ENCODE measurements around the gene ZNF277. TPM values are rescaled to one million over a fixed set of nuclear protein-coding genes. Genes with fewer than 3 reads are reported as not detected.

The ZNF277 gene
- total and polyA plus RNA-seq, 10 of the 15 experiments (the other 5 are each of a cell fraction or from before 2014, with no cell fraction given), result 10.6 to 33.9 (median 22.0) TPM

DNA sequence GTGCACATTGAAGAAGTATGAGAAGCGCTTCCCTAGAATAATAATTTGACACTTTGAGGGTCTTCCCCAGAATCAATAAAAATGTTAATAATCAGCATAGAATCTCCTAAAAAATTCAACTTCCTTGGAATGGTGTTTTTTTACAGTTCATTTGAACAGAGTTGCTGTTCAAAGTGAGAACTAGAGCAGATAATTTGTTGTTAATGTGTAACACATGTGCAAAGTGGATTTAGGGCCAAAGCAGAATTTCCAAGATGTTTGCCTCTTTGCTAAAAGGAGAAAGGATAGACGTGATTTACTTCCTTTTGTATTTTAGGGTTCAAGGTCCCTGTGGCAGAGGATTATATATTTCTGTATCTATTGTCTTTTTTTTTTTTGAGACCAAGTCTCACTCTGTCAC is 73.8 kb downstream of the ZNF277 start:
- Histone ChIP-seq H3K4me3 (no peak overlapping the region), H4K20me1 (ENCODE audit: control insufficient read depth, insufficient read depth) (no peaks in the 10 kb centered on the region), H3K4me2 (ENCODE audit: control insufficient read depth, insufficient read depth) (no peak overlapping the region), H3K27me3 (replicated peaks in 1 of 2; ENCODE audit: control insufficient read depth in 2 of 2, insufficient read depth in 2 of 2, low read length in 1 of 2) (no peaks in the 10 kb centered on the region), H3K4me1 (ENCODE audit: control insufficient read depth, insufficient read depth, low read length) (peaks cover 8% of the 10 kb centered on the region), H2AFZ (ENCODE audit: control insufficient read depth, low read depth, low read length) (no peak overlapping the region), H3K9me3 (replicated peaks; ENCODE audit: control insufficient read depth, insufficient read depth, low read length) (no peaks in the 10 kb centered on the region; the same call in 2 of the 3 replicates), H3K36me3 (ENCODE audit: control insufficient read depth in 2 of 2, insufficient read depth in 2 of 2, low read length in 1 of 2) (no peaks in the 10 kb centered on the region), H3K79me2 (ENCODE audit: control insufficient read depth, insufficient read depth, low read length) (no peaks in the 10 kb centered on the region; the same call in 1 of the 2 replicates), H3K9ac (ENCODE audit: control insufficient read depth, insufficient read depth, low read length) (no peak overlapping the region), H3K27ac (ENCODE audit: control insufficient read depth, insufficient read depth) (no peak overlapping the region)
- ChIA-PET POLR2A (no interaction called here), RAD21 (ENCODE audit: unreplicated experiment) (no interaction called here), CTCF (no interaction called here), SMC1A (ENCODE audit: uncharacterized antibody, unreplicated experiment) (interaction anchor here (1.6 kb wide), 1 partner anchor 8 kb away, joined by 4 read pairs; no protein-coding TSS in a partner anchor)
- BruUV-seq (replicated peaks), result no TSS peak
- WGBS (ENCODE audit: insufficient coverage, insufficient replicate concordance, low lambda C conversion rate, missing lambda C conversion rate), result 100% methylated on average over 2 of the region's 2 CpGs
- ATAC-seq (no peak), FAIRE-seq (no peak), DNase-seq (ENCODE audit: low read depth, low spot score) (no peak)
- TF ChIP-seq ZZZ3 (IDR thresholded peaks at IDR 0.05; ENCODE audit: control insufficient read depth, insufficient read length, low read depth) (no peak), CBFB (IDR thresholded peaks at IDR 0.05; ENCODE audit: low read depth) (no peak), BACH1 (IDR thresholded peaks at IDR 0.05; ENCODE audit: borderline replicate concordance) (no peak), NR2C2 (IDR thresholded peaks at IDR 0.05; ENCODE audit: borderline replicate concordance, control insufficient read depth, insufficient read length, low read depth) (no peak), SREBF1 (IDR thresholded peaks at IDR 0.05; ENCODE audit: low read length) (no peak), NR2C1 (IDR thresholded peaks at IDR 0.05) (no peak), CEBPB (IDR thresholded peaks at IDR 0.05; ENCODE audit: borderline replicate concordance in 1 of 2, low read depth in 2 of 2, low read length in 2 of 2) (no peak), CHD1 (IDR thresholded peaks at IDR 0.05; ENCODE audit: low read depth, low read length) (no peak), TAF1 (IDR thresholded peaks at IDR 0.05; ENCODE audit: borderline replicate concordance, low read depth, low read length) (no peak)
- TF ChIP-seq, protein P1, sequence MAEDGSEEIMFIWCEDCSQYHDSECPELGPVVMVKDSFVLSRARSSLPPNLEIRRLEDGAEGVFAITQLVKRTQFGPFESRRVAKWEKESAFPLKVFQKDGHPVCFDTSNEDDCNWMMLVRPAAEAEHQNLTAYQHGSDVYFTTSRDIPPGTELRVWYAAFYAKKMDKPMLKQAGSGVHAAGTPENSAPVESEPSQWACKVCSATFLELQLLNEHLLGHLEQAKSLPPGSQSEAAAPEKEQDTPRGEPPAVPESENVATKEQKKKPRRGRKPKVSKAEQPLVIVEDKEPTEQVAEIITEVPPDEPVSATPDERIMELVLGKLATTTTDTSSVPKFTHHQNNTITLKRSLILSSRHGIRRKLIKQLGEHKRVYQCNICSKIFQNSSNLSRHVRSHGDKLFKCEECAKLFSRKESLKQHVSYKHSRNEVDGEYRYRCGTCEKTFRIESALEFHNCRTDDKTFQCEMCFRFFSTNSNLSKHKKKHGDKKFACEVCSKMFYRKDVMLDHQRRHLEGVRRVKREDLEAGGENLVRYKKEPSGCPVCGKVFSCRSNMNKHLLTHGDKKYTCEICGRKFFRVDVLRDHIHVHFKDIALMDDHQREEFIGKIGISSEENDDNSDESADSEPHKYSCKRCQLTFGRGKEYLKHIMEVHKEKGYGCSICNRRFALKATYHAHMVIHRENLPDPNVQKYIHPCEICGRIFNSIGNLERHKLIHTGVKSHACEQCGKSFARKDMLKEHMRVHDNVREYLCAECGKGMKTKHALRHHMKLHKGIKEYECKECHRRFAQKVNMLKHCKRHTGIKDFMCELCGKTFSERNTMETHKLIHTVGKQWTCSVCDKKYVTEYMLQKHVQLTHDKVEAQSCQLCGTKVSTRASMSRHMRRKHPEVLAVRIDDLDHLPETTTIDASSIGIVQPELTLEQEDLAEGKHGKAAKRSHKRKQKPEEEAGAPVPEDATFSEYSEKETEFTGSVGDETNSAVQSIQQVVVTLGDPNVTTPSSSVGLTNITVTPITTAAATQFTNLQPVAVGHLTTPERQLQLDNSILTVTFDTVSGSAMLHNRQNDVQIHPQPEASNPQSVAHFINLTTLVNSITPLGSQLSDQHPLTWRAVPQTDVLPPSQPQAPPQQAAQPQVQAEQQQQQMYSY (CRISPR knock-in tag; IDR thresholded peaks at IDR 0.05), result no peak
- TF ChIP-seq, protein P2, sequence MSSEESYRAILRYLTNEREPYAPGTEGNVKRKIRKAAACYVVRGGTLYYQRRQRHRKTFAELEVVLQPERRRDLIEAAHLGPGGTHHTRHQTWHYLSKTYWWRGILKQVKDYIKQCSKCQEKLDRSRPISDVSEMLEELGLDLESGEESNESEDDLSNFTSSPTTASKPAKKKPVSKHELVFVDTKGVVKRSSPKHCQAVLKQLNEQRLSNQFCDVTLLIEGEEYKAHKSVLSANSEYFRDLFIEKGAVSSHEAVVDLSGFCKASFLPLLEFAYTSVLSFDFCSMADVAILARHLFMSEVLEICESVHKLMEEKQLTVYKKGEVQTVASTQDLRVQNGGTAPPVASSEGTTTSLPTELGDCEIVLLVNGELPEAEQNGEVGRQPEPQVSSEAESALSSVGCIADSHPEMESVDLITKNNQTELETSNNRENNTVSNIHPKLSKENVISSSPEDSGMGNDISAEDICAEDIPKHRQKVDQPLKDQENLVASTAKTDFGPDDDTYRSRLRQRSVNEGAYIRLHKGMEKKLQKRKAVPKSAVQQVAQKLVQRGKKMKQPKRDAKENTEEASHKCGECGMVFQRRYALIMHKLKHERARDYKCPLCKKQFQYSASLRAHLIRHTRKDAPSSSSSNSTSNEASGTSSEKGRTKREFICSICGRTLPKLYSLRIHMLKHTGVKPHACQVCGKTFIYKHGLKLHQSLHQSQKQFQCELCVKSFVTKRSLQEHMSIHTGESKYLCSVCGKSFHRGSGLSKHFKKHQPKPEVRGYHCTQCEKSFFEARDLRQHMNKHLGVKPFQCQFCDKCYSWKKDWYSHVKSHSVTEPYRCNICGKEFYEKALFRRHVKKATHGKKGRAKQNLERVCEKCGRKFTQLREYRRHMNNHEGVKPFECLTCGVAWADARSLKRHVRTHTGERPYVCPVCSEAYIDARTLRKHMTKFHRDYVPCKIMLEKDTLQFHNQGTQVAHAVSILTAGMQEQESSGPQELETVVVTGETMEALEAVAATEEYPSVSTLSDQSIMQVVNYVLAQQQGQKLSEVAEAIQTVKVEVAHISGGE (CRISPR knock-in tag; IDR thresholded peaks at IDR 0.05), result no peak
- in situ Hi-C loops (cut with MboI) (no loop called here), intact Hi-C loops (cut with micrococcal nuclease; ENCODE audit: unreplicated experiment) (no loop called here)
